Left cardiac atrium (tissue), 4 donors: ENCODE results near the gene SHISAL1. TPM values are rescaled to one million over a fixed set of nuclear protein-coding genes. Genes with fewer than 3 reads are reported as not detected.
"Not testable (repeated sequence)": the region's sequence is repeated elsewhere in the genome, so short reads cannot be mapped to it uniquely, and the experiment has no call there.

Experiments
- ATAC-seq, 2 donors: fragments of 200-7000 bp; cut with Tn5 transposase; one replicate each; pipeline ENCODE4 v1.9.1; 2020; ENCODE audit warnings: mild to moderate bottlenecking in 2 of 2, moderate library complexity in 2 of 2
- DNase-seq: peaks from one replicate; pipeline ENCODE4 v3.0.0-alpha.2; 2020
- intact Hi-C, 2 donors: fragments of 100-400 bp; cut with DNase I; formaldehyde crosslinking; loops; one replicate each; pipeline versions ENCODE4 v1.14.1 to v1.15.1; 2022 to 2023
- total RNA-seq, 2 donors: library from RNA; stranded (reverse); fragmentation: NEBNext Ultra II Directional; extraction: Animal tissue kit (Norgen Biotek cat#: 25700); gene quantifications; one replicate each; pipeline ENCODE4 v1.2.1, GENCODE V29; 2021
- donor health status: DM: no; HTN: yes; CAD: no.
- donor health status: DM: no; HTN: yes; CAD: no; lungs with severe emphysema.
- donor health status: DM: yes; HTN: yes; CAD: no.
- donor health status: Dilated cardiomyopathy.

The SHISAL1 gene
- total RNA-seq, 2 donors from 2014 or later: 1.4 to 4.2 TPM

- ATAC-seq (no peak), DNase-seq (no peak)
- intact Hi-C loops: loop anchor here in 1 of 2 donors (10.0 kb wide), 1 partner anchor 60 kb away; the partner anchor contains the start of gene SHISAL1
Observed at GRCh38 chr22:44254811-44255210, 57.9 kb downstream of the SHISAL1 start.

DNA sequence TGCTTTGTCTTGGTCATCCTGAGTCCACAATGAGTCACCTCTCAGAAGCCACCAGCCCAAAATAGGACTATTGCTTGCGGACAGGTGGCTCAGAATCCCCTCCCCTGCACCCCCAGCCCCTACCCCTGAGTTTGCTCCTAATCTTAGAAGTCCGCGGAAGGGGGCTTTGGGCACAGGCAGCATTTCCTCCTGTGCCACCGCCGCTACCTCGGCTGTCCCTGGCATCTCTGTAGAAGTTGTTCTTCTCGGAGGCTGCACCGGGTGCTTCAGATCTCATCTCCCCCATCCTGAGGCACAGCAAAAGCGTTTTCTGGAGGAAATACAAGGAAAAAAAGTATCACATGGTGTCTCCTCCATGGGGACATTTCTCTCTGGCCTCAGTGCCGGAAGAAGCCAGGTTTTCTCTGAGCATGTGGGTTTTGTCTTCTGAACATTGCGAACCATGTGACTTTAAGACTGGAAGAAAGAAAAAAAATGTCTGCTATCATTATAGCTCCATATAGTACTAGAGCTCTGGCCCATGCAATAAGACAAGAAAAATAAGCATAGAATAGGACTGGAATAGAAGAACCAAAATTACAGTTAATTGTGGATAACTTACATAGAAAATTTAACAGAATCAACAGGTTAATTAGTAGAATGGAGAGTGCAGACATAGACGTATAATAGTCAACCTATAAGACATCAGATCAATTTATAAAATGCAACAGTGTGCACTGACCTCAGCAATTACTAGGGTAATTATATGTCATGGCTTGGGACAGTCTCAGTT is 63.2 kb downstream of the SHISAL1 start:
- intact Hi-C loops: loop anchor here in 1 of 2 donors (10.0 kb wide), 1 partner anchor 65 kb away; the partner anchor contains the start of gene SHISAL1
- ATAC-seq (no peak), DNase-seq (no peak)

GRCh38 chr22:44248926-44249325 is 63.8 kb downstream of the SHISAL1 start:
- intact Hi-C loops: no loop called here
- DNase-seq: no peak
- no peak for ATAC-seq

- intact Hi-C loops: no loop called here
- DNase-seq: no peak
- no peak for ATAC-seq
Observed at GRCh38 chr22:44247923-44248892, 64.5 kb downstream of the SHISAL1 start.

DNA sequence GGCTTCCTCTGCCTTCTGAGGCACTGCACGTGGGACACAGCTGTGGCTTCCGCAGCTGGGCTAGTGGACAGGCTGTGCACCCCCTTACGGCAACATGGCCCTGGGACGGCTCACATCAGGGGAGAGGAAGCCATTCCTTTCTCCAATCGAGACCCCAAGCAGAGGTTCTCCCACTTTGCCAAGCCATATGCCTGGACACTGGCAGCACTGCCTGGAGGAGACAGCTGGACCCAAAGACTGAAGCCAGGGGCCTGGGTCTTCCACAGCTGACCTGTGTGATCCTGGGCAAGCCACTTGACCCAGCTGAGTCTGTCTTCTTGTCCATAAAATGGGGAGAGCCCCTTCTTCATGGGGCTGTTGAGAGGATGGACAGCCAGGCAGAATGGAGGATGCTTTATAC is 65.4 kb downstream of the SHISAL1 start:
- intact Hi-C loops: no loop called here
- DNase-seq (no peak), ATAC-seq (no peak)

GRCh38 chr22:44246615-44247326 is 66.0 kb downstream of the SHISAL1 start:
- intact Hi-C loops: no loop called here
- no peak for DNase-seq

GRCh38 chr22:44245867-44246266 is 66.9 kb downstream of the SHISAL1 start:
- ATAC-seq (no peak), DNase-seq (no peak)
- intact Hi-C loops: no loop called here

More at GRCh38 chr22:44246615-44247326, 66.0 kb downstream of the SHISAL1 start:
- no peak for ATAC-seq

GRCh38 chr22:44245438-44245837 is 67.3 kb downstream of the SHISAL1 start:
- DNase-seq (no peak), ATAC-seq (peak; percentile 72 to 79)
- intact Hi-C loops: no loop called here

- ATAC-seq (no peak), DNase-seq (no peak)
- intact Hi-C loops: no loop called here
Observed at GRCh38 chr22:44244265-44244822, 68.4 kb downstream of the SHISAL1 start.

DNA sequence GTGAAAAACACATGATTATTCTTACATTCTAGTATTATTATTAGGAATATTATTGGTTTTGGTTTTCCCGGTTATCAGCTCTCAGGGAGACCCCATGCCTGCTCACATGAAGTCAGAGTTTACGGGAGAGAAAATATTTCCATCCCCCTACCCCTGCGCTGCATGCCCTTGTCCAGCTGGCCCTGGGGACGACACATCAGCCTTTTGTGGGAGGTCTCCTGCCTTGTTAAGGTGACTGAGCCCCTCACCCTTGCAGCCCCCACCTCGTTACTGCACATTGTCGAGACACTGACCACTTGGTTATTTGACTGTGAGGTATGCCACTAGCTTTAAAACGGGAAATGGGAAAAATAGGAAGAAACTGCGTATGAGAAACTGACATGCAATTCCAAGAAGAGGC is 69.0 kb downstream of the SHISAL1 start:
- intact Hi-C loops: no loop called here
- no peak for ATAC-seq
- DNase-seq: no peak

- intact Hi-C loops: no loop called here
- ATAC-seq: no peak
- no peak for DNase-seq
Observed at GRCh38 chr22:44242946-44243724, 69.6 kb downstream of the SHISAL1 start.

DNA sequence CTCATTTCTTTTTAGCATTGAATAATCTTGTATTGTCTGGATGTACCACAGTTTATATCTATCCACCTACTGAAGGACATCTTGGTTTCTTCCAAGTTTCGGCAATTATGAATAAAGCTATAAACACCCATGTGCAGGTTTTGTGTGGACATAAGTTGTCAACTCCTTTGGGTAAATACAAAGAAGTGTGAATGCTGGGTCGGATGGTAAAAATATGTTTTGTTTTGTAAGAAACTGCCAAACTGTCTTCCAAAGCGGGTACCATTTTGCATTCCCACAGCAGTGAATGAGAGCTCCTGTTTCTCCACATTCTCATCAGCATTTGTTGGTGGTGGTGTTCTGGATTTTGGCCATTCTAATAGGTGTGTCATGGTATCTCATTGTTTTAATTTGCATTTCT is 71.6 kb downstream of the SHISAL1 start:
- DNase-seq, intact Hi-C loops, ATAC-seq: not testable (repeated sequence)

DNA sequence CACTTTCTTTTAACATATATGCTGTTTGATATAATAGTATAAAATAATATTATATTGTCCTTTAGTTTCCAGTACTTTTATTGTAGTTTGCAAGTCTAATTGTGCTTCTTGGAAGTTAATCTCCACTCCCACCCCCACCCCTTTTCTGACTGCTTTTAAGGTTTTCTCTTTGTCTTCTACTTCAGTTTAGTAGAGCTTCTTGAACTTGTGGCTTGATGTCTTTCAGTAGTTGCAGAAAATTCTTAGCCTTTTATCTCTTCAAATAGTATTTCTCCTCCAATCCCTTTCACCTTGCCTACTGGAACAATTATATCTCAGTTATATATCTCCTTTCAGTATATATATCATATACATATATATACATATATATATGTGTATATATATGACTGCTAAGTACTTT is 75.5 kb downstream of the SHISAL1 start:
- no peak for ATAC-seq
- intact Hi-C loops: no loop called here
- DNase-seq: no peak

DNA sequence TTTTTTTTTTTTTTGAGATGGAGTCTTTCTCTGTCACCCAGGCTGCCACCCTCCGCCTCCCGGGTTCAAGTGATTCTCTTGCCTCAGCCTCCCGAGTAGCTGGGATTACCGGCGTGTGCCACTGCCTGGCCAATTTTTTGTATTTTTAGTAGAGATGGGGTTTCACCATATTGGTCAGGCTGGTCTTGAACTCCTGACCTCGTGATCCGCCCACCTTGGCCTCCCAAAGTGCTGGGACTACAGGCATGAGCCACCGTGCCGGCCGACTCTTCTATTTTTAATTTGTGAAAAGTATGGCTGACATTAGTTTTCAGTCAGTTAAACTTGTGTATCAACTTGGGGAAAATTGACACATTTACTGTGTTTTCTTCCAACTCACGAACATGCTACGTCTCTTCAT is 78.4 kb downstream of the SHISAL1 start:
- ATAC-seq, DNase-seq, intact Hi-C loops: not testable (repeated sequence)

DNA sequence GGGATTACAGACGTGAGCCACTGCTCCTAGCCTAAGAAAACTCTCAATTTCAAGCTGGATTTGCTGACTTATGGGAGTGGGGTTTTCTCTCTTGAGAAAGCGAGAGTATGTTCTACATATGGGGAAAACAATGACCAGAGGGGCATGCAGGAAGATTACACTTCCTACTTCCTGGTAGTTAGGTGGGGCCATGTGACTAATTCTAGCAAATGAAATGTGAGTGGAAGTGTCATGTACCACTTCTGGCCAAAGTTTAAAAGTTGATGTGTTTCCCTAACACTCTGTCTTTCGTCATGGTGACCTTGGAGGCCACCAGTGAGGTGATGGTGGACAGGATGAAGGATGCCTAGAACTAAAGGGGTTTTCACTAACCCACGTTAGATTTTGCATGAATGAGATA is 81.5 kb downstream of the SHISAL1 start:
- ATAC-seq: no peak
- no peak for DNase-seq
- intact Hi-C loops: no loop called here

GRCh38 chr22:44229809-44230208 is 82.9 kb downstream of the SHISAL1 start:
- ATAC-seq (no peak), DNase-seq (no peak)
- intact Hi-C loops: no loop called here

- ATAC-seq (no peak), DNase-seq (no peak)
- intact Hi-C loops: no loop called here
Observed at GRCh38 chr22:44229331-44229730, 83.4 kb downstream of the SHISAL1 start.

- DNase-seq: no peak
- intact Hi-C loops: no loop called here
- ATAC-seq: no peak
Observed at GRCh38 chr22:44225812-44226211, 86.9 kb downstream of the SHISAL1 start.
